ENCODE measurements around the gene USP48. TPM values are rescaled to one million over a fixed set of nuclear protein-coding genes. Genes with fewer than 3 reads are reported as not detected.

Gene USP48
- polyA plus RNA-seq, 2 of the 4 experiments (the other 2 are of a cell fraction) = 22.8 to 27.4 TPM

GRCh38 chr1:21665711-21666575 is 117.0 kb downstream of the USP48 start:
- FAIRE-seq (no peak), DNase-seq (ENCODE audit: low read depth in 1 of 2, low spot score in 1 of 2) (no peak), ATAC-seq (no peak)
- no peak overlapping the region for H3K4me2 ChIP-seq
- no peak overlapping the region for H3K27ac ChIP-seq
- H3K4me3 ChIP-seq = no peak overlapping the region
- no peaks in the 10 kb centered on the region for H3K9me3 ChIP-seq
- WGBS (ENCODE audit: missing lambda C conversion rate) = 82% methylated on average over 5 of the region's 8 CpGs
- 0 out of 3 replicates have a peak, but pooled peaks cover 3% of the 10 kb centered on the region for H3K4me1 ChIP-seq
- TF ChIP-seq HEYL (CRISPR knock-in tag; IDR thresholded peaks at IDR 0.05) = no peak
- no peak for TF ChIP-seq EHMT2 (IDR thresholded peaks at IDR 0.05; ENCODE audit: low read depth)
- TF ChIP-seq, protein P1, sequence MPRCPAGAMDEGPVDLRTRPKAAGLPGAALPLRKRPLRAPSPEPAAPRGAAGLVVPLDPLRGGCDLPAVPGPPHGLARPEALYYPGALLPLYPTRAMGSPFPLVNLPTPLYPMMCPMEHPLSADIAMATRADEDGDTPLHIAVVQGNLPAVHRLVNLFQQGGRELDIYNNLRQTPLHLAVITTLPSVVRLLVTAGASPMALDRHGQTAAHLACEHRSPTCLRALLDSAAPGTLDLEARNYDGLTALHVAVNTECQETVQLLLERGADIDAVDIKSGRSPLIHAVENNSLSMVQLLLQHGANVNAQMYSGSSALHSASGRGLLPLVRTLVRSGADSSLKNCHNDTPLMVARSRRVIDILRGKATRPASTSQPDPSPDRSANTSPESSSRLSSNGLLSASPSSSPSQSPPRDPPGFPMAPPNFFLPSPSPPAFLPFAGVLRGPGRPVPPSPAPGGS (IDR thresholded peaks at IDR 0.05) = no peak
- no peak for TF ChIP-seq CEBPB (IDR thresholded peaks at IDR 0.05)
- no peak for TF ChIP-seq ZFP36 (IDR thresholded peaks at IDR 0.05; ENCODE audit: borderline replicate concordance, partially characterized antibody)
- no peak for TF ChIP-seq FOSB (CRISPR knock-in tag; IDR thresholded peaks at IDR 0.05)
- no peak for TF ChIP-seq TFCP2L1 (CRISPR knock-in tag; IDR thresholded peaks at IDR 0.05)
- TF ChIP-seq HOXA7 (CRISPR knock-in tag; IDR thresholded peaks at IDR 0.05) = no peak
- no peak for TF ChIP-seq NR3C1 (IDR thresholded peaks at IDR 0.05)
- no peak for TF ChIP-seq SMC3 (IDR thresholded peaks at IDR 0.05)
- no peak for TF ChIP-seq ELK1 (IDR thresholded peaks at IDR 0.05; ENCODE audit: low read depth, low read length)
- TF ChIP-seq CBX2 (IDR thresholded peaks at IDR 0.05; ENCODE audit: borderline replicate concordance, low read depth) = no peak
- TF ChIP-seq TP53 (CRISPR knock-in tag; IDR thresholded peaks at IDR 0.05) = no peak
- TF ChIP-seq, protein P2, sequence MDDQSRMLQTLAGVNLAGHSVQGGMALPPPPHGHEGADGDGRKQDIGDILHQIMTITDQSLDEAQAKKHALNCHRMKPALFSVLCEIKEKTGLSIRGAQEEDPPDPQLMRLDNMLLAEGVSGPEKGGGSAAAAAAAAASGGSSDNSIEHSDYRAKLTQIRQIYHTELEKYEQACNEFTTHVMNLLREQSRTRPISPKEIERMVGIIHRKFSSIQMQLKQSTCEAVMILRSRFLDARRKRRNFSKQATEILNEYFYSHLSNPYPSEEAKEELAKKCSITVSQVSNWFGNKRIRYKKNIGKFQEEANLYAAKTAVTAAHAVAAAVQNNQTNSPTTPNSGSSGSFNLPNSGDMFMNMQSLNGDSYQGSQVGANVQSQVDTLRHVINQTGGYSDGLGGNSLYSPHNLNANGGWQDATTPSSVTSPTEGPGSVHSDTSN (IDR thresholded peaks at IDR 0.05) = no peak
- ChIA-PET POLR2A (no interaction called here), CTCF (interaction anchor here (0.6 kb wide), 1 partner anchor 12 kb away, joined by 3 read pairs; no protein-coding TSS in a partner anchor)

GRCh38 chr1:21664806-21665588 is 118.0 kb downstream of the USP48 start:
- 53% methylated on average over 10 of the region's 10 CpGs for WGBS (ENCODE audit: missing lambda C conversion rate)
- H3K27ac ChIP-seq = no peak overlapping the region
- CTCF ChIA-PET = no interaction called here
- POLR2A ChIA-PET = no interaction called here
- H3K9me3 ChIP-seq = no peaks in the 10 kb centered on the region
- no peak overlapping the region for H3K4me2 ChIP-seq
- DNase-seq (ENCODE audit: low read depth in 1 of 2, low spot score in 1 of 2) (no peak), FAIRE-seq (no peak), ATAC-seq (no peak)
- 0 out of 3 replicates have a peak, but pooled peaks cover 3% of the 10 kb centered on the region for H3K4me1 ChIP-seq
- TF ChIP-seq KDM5A (IDR thresholded peaks at IDR 0.05) = no peak
- TF ChIP-seq ZFP36 (IDR thresholded peaks at IDR 0.05; ENCODE audit: borderline replicate concordance, partially characterized antibody) = peak; percentile 39
- no peak overlapping the region for H3K4me3 ChIP-seq

- no peak for DNase-seq (ENCODE audit: low read depth in 1 of 2, low spot score in 1 of 2)
- ATAC-seq = no peak
- 70% methylated on average over 12 of the region's 16 CpGs for whole genome bisulfite sequencing (ENCODE audit: missing lambda C conversion rate)
- TF ChIP-seq FOSL2 (IDR thresholded peaks at IDR 0.05) (no peak), FOSL2 (CRISPR knock-in tag; IDR thresholded peaks at IDR 0.05) (no peak)
- peaks cover 7% of the 10 kb centered on the region; the same call in 2 of the 3 replicates for H3K4me1 ChIP-seq
- no peak for FAIRE-seq
- no peak overlapping the region for H3K27ac ChIP-seq
- ChIA-PET POLR2A (no interaction called here), CTCF (interaction anchor here (1.3 kb wide), 1 partner anchor 292 kb away, joined by 3 read pairs; no protein-coding TSS in a partner anchor)
- H3K4me2 ChIP-seq = no peak overlapping the region
- H3K9me3 ChIP-seq = no peaks in the 10 kb centered on the region
- no peak overlapping the region for H3K4me3 ChIP-seq
Measured at GRCh38 chr1:21663951-21664805, 118.8 kb downstream of the USP48 start.
